BLaER1 (cell line): ENCODE measurements around the gene ALKBH1.
A peak's percentile ranks its signal among the peaks of the same experiment; 100 is the strongest.
"Not testable (repeated sequence)": the region's sequence is repeated elsewhere in the genome, so short reads cannot be mapped to it uniquely, and the experiment has no call there.

ENCODE experiments used
- H3K27ac ChIP-seq: shearing (Covaris generic); formaldehyde crosslinking; 2 replicates; pipeline ENCODE4 v1.8.1; 2022
- H3K27me3 ChIP-seq: shearing (Covaris generic); formaldehyde crosslinking; 2 replicates; pipeline ENCODE4 v1.8.1; 2022
- H3K36me3 ChIP-seq: shearing (Covaris generic); formaldehyde crosslinking; 2 replicates; pipeline ENCODE4 v1.8.1; 2022
- H3K4me1 ChIP-seq: shearing (Covaris generic); formaldehyde crosslinking; 2 replicates; pipeline ENCODE4 v1.8.1; 2022
- H3K4me2 ChIP-seq: shearing (Covaris generic); formaldehyde crosslinking; 2 replicates; pipeline ENCODE4 v1.8.1; 2022
- H3K4me3 ChIP-seq: shearing (Covaris generic); formaldehyde crosslinking; 2 replicates; pipeline ENCODE4 v1.8.1; 2022
- H3K9ac ChIP-seq: shearing (Covaris generic); formaldehyde crosslinking; 2 replicates; pipeline ENCODE4 v1.8.1; 2022
- H3K9me3 ChIP-seq: shearing (Covaris generic); formaldehyde crosslinking; 2 replicates; pipeline ENCODE4 v1.8.1; 2022
- H4K20me1 ChIP-seq: shearing (Covaris generic); formaldehyde crosslinking; 2 replicates; pipeline ENCODE4 v1.8.1; 2022
- Cebpa-rat ChIP-seq: shearing (Covaris generic); IDR thresholded peaks from 2 replicates; pipeline ENCODE4 v1.8.1; 2022

Gene ALKBH1

GRCh38 chr14:77674931-77675330, 32.9 kb downstream of the ALKBH1 start:
- Histone ChIP-seq H3K9me3 (no peaks in the 10 kb centered on the region), H3K9ac (no peak overlapping the region), H3K27ac (no peak overlapping the region), H3K4me3 (no peak overlapping the region), H3K36me3 (peaks cover 76% of the 10 kb centered on the region), H3K4me2 (no peak overlapping the region), H3K27me3 (no peaks in the 10 kb centered on the region), H3K4me1 (no peaks in the 10 kb centered on the region), H4K20me1 (no peaks in the 10 kb centered on the region)
- TF ChIP-seq Cebpa-rat: no peak

DNA sequence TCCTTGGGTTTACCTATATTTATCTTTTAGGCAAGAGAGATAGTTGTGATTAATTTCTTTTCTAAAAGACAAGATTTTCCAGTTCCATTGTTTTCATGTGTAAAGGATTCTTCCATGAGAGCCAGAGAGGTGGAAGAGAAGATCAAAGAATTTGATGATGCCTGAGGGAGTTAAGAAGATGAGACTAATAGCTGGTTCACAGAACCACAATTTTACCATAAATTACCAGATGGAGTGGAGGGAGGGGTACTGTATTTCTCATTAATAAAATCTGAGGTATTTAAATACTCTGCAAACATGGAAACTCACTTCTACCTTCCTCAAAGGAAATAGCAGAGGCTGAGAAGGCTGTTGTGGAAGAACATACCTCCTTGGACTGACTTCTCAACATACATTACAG, 34.6 kb downstream of the ALKBH1 start:
- H4K20me1 ChIP-seq: no peaks in the 10 kb centered on the region
- no peak overlapping the region for H3K9ac ChIP-seq
- H3K36me3 ChIP-seq: peaks cover 59% of the 10 kb centered on the region
- H3K4me1 ChIP-seq: no peaks in the 10 kb centered on the region
- H3K27me3 ChIP-seq: no peaks in the 10 kb centered on the region
- H3K9me3 ChIP-seq: no peaks in the 10 kb centered on the region
- no peak overlapping the region for H3K4me3 ChIP-seq
- no peak overlapping the region for H3K4me2 ChIP-seq
- no peak overlapping the region for H3K27ac ChIP-seq
- no peak for TF ChIP-seq Cebpa-rat

- Histone ChIP-seq H3K36me3 (peaks cover 6% of the 10 kb centered on the region; the same call in 1 of the 2 replicates), H3K4me1 (no peaks in the 10 kb centered on the region), H3K4me3 (no peak overlapping the region), H3K27me3 (no peaks in the 10 kb centered on the region), H3K4me2 (no peak overlapping the region), H3K27ac (no peak overlapping the region), H4K20me1 (no peaks in the 10 kb centered on the region), H3K9ac (no peak overlapping the region), H3K9me3 (no peaks in the 10 kb centered on the region)
- TF ChIP-seq Cebpa-rat: no peak
Measured at GRCh38 chr14:77667331-77667730, 40.5 kb downstream of the ALKBH1 start.

GRCh38 chr14:77663293-77663692, 44.5 kb downstream of the ALKBH1 start:
- H3K9me3 ChIP-seq: no peaks in the 10 kb centered on the region
- H3K27me3 ChIP-seq: no peaks in the 10 kb centered on the region
- no peak overlapping the region for H3K4me3 ChIP-seq
- no peak overlapping the region for H3K9ac ChIP-seq
- H3K4me1 ChIP-seq: peaks cover 31% of the 10 kb centered on the region
- no peaks in the 10 kb centered on the region for H3K36me3 ChIP-seq
- no peak overlapping the region for H3K27ac ChIP-seq
- TF ChIP-seq Cebpa-rat: no peak
- no peaks in the 10 kb centered on the region for H4K20me1 ChIP-seq
- no peak overlapping the region for H3K4me2 ChIP-seq

GRCh38 chr14:77661562-77661961, 46.3 kb downstream of the ALKBH1 start:
- H3K27me3 ChIP-seq: not testable (repeated sequence)

GRCh38 chr14:77660754-77661153, 47.1 kb downstream of the ALKBH1 start:
- Histone ChIP-seq H3K27ac (peak overlapping the region; percentile 46), H3K9me3 (no peaks in the 10 kb centered on the region), H3K4me3 (peak overlapping the region; percentile 48), H4K20me1 (no peaks in the 10 kb centered on the region), H3K4me1 (peaks cover 57% of the 10 kb centered on the region), H3K27me3 (no peaks in the 10 kb centered on the region), H3K36me3 (no peaks in the 10 kb centered on the region), H3K9ac (no peak overlapping the region), H3K4me2 (peak overlapping the region; percentile 89)
- TF ChIP-seq Cebpa-rat: no peak

More at GRCh38 chr14:77661562-77661961, 46.3 kb downstream of the ALKBH1 start:
- not testable (repeated sequence) for H3K9me3 ChIP-seq, H3K9ac ChIP-seq, H4K20me1 ChIP-seq, H3K36me3 ChIP-seq, H3K27ac ChIP-seq, H3K4me3 ChIP-seq
- peak overlapping the region; percentile 89; the same call in 1 of the 2 replicates for H3K4me2 ChIP-seq
- H3K4me1 ChIP-seq: peaks cover 49% of the 10 kb centered on the region

GRCh38 chr14:77659831-77660230, 48.0 kb downstream of the ALKBH1 start:
- Histone ChIP-seq H4K20me1 (no peaks in the 10 kb centered on the region), H3K36me3 (no peaks in the 10 kb centered on the region), H3K9me3 (no peaks in the 10 kb centered on the region), H3K4me3 (peak overlapping the region; percentile 48; the same call in 1 of the 2 replicates), H3K4me2 (peak overlapping the region; percentile 89), H3K9ac (no peak overlapping the region), H3K27me3 (no peaks in the 10 kb centered on the region), H3K4me1 (peaks cover 66% of the 10 kb centered on the region), H3K27ac (peak overlapping the region; percentile 46)
- no peak for TF ChIP-seq Cebpa-rat

GRCh38 chr14:77657280-77657679, 50.5 kb downstream of the ALKBH1 start:
- H3K4me1 ChIP-seq: peaks cover 87% of the 10 kb centered on the region
- H3K4me3 ChIP-seq: peak overlapping the region; percentile 51
- H4K20me1 ChIP-seq: no peaks in the 10 kb centered on the region
- H3K4me2 ChIP-seq: peak overlapping the region; percentile 89
- TF ChIP-seq Cebpa-rat: no peak
- H3K27me3 ChIP-seq: no peaks in the 10 kb centered on the region
- H3K36me3 ChIP-seq: no peaks in the 10 kb centered on the region
- H3K9me3 ChIP-seq: no peaks in the 10 kb centered on the region; the same call in 1 of the 2 replicates
- H3K9ac ChIP-seq: peak overlapping the region; percentile 28; the same call in 1 of the 2 replicates
- H3K27ac ChIP-seq: peak overlapping the region; percentile 73

DNA sequence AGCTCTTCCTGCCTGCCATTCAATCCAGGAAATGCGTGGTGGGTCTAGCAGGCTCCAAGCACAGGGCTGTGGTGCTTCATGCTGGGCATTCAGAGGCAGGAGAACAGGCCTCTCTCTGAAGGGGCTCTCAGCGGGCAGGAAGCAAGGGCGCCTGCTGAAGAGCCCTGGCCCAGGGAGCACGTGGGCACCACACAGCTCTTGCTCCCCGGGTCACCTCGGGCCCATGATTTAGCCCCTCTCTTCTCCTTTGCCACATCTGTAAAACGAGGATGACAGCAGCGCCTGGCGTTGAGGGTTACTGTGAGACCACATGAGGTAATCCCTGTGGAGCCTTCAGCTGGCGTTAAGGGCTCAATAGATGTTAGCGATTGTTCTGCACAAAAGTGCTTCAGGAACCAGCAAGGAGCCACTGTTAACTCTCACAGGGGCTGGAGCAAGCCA, 53.8 kb downstream of the ALKBH1 start:
- Histone ChIP-seq H4K20me1 (no peaks in the 10 kb centered on the region), H3K27me3 (no peaks in the 10 kb centered on the region), H3K9ac (peak overlapping the region; percentile 16), H3K9me3 (no peaks in the 10 kb centered on the region; the same call in 1 of the 2 replicates), H3K4me2 (peak overlapping the region; percentile 89), H3K4me1 (peaks cover 68% of the 10 kb centered on the region), H3K4me3 (no peak overlapping the region; the same call in 1 of the 2 replicates), H3K27ac (peak overlapping the region; percentile 77), H3K36me3 (no peaks in the 10 kb centered on the region)
- TF ChIP-seq Cebpa-rat: no peak

GRCh38 chr14:77649326-77649725, 58.5 kb downstream of the ALKBH1 start:
- Histone ChIP-seq H3K36me3 (no peaks in the 10 kb centered on the region), H3K4me3 (no peak overlapping the region), H3K9ac (no peak overlapping the region), H3K4me1 (peaks cover 21% of the 10 kb centered on the region), H4K20me1 (no peaks in the 10 kb centered on the region), H3K27me3 (no peaks in the 10 kb centered on the region), H3K9me3 (peaks cover 6% of the 10 kb centered on the region; the same call in 1 of the 2 replicates), H3K27ac (no peak overlapping the region), H3K4me2 (no peak overlapping the region)
- TF ChIP-seq Cebpa-rat: no peak
